Measurements from ENCODE around the gene CNKSR3.

CNKSR3 gene

GRCh38 chr6:154406869-154407268 lies 103.6 kb downstream of the CNKSR3 start:
- no peak overlapping the region for H3K4me3 ChIP-seq (ENCODE audit: low read depth in 1 of 2, low read length in 2 of 2)
- no peaks in the 10 kb centered on the region for H3K27me3 ChIP-seq (ENCODE audit: low read depth, low read length)
- no peaks in the 10 kb centered on the region for H3K9me3 ChIP-seq (ENCODE audit: control insufficient read depth in 1 of 2, low read length in 2 of 2)
- no peak overlapping the region for H3K27ac ChIP-seq (ENCODE audit: low read length)
- H3K36me3 ChIP-seq (ENCODE audit: control insufficient read depth in 1 of 2, insufficient read depth in 2 of 2, low read length in 2 of 2): peaks cover 0 to 10% of the 10 kb centered on the region in 2 donors
- H3K4me1 ChIP-seq (ENCODE audit: control insufficient read depth in 1 of 2, insufficient read depth in 2 of 2, low read length in 2 of 2): peaks cover 8 to 17% of the 10 kb centered on the region in 2 donors

DNA sequence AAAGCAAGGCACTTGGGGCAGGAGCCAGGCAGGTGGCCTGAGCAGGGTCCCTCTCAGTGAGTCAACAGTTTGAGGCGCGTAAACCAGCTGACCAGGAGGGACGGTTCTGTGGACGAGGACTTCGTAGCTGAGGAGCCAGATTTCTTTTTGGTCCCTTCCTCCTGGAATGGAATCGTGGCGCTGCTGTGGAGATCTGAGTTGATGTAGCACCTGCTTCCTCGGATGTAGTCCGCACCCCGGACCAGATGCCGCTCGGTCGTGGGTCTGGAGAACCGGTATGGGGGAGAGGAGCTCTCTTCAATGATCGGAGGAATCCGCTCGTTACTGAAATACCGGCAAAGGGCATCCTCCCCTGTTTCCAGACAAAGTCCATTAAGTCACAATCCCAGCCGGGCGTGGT lies 104.2 kb downstream of the CNKSR3 start:
- no peaks in the 10 kb centered on the region for H3K27me3 ChIP-seq (ENCODE audit: low read depth, low read length)
- peaks cover 5 to 15% of the 10 kb centered on the region in 2 donors for H3K36me3 ChIP-seq (ENCODE audit: control insufficient read depth in 1 of 2, insufficient read depth in 2 of 2, low read length in 2 of 2)
- H3K4me3 ChIP-seq (ENCODE audit: low read depth in 1 of 2, low read length in 2 of 2): no peak overlapping the region
- H3K27ac ChIP-seq (ENCODE audit: low read length): no peak overlapping the region
- peaks cover 8 to 14% of the 10 kb centered on the region in 2 donors for H3K4me1 ChIP-seq (ENCODE audit: control insufficient read depth in 1 of 2, insufficient read depth in 2 of 2, low read length in 2 of 2)
- no peaks in the 10 kb centered on the region for H3K9me3 ChIP-seq (ENCODE audit: control insufficient read depth in 1 of 2, low read length in 2 of 2)

GRCh38 chr6:154404791-154405400 lies 105.6 kb downstream of the CNKSR3 start:
- Histone ChIP-seq H3K27me3 (ENCODE audit: low read depth, low read length) (no peaks in the 10 kb centered on the region), H3K27ac (ENCODE audit: low read length) (no peak overlapping the region), H3K4me3 (ENCODE audit: low read depth in 1 of 2, low read length in 2 of 2) (no peak overlapping the region), H3K36me3 (ENCODE audit: control insufficient read depth in 1 of 2, insufficient read depth in 2 of 2, low read length in 2 of 2) (peaks cover 10 to 19% of the 10 kb centered on the region in 2 donors), H3K9me3 (ENCODE audit: control insufficient read depth in 1 of 2, low read length in 2 of 2) (no peaks in the 10 kb centered on the region), H3K4me1 (ENCODE audit: control insufficient read depth in 1 of 2, insufficient read depth in 2 of 2, low read length in 2 of 2) (peaks cover 3 to 14% of the 10 kb centered on the region in 2 donors)

- Histone ChIP-seq H3K27ac (ENCODE audit: low read length) (no peak overlapping the region), H3K27me3 (ENCODE audit: low read depth, low read length) (no peaks in the 10 kb centered on the region), H3K9me3 (ENCODE audit: control insufficient read depth in 1 of 2, low read length in 2 of 2) (no peaks in the 10 kb centered on the region), H3K4me3 (ENCODE audit: low read depth in 1 of 2, low read length in 2 of 2) (no peak overlapping the region), H3K4me1 (ENCODE audit: control insufficient read depth in 1 of 2, insufficient read depth in 2 of 2, low read length in 2 of 2) (peaks cover 3 to 14% of the 10 kb centered on the region in 2 donors), H3K36me3 (ENCODE audit: control insufficient read depth in 1 of 2, insufficient read depth in 2 of 2, low read length in 2 of 2) (peaks cover 10 to 19% of the 10 kb centered on the region in 2 donors)
These were observed 106.7 kb downstream of the CNKSR3 start for GRCh38 chr6:154403788-154404187.

GRCh38 chr6:154402081-154402780 lies 108.3 kb downstream of the CNKSR3 start:
- Histone ChIP-seq H3K9me3 (ENCODE audit: control insufficient read depth in 1 of 2, low read length in 2 of 2) (no peaks in the 10 kb centered on the region), H3K36me3 (ENCODE audit: control insufficient read depth in 1 of 2, insufficient read depth in 2 of 2, low read length in 2 of 2) (peaks cover 10 to 19% of the 10 kb centered on the region in 2 donors), H3K4me1 (ENCODE audit: control insufficient read depth in 1 of 2, insufficient read depth in 2 of 2, low read length in 2 of 2) (peaks cover 3 to 14% of the 10 kb centered on the region in 2 donors), H3K4me3 (ENCODE audit: low read depth in 1 of 2, low read length in 2 of 2) (no peak overlapping the region), H3K27ac (ENCODE audit: low read length) (no peak overlapping the region), H3K27me3 (ENCODE audit: low read depth, low read length) (no peaks in the 10 kb centered on the region)

DNA sequence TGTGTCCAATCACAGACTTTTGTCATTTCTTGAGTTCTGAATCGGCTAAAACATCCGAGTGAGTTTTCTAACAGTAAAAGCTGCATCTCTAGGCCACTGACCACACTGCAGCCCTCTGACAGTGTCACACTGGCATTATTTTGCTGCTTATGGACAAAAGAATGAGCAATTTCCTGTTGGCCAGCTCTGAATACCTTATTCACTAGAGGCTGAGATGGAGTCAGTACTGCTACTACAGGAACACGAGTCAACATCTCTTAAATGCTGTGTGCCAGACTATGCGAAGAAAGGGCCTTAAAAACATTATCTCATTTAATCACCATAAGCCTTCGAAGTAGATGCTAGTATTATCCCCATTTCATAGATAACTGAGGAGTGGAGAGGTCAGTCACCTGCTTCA lies 111.4 kb downstream of the CNKSR3 start:
- no peaks in the 10 kb centered on the region for H3K27me3 ChIP-seq (ENCODE audit: low read depth, low read length)
- no peak overlapping the region for H3K27ac ChIP-seq (ENCODE audit: low read length)
- peaks cover 10% of the 10 kb centered on the region in 2 donors for H3K36me3 ChIP-seq (ENCODE audit: control insufficient read depth in 1 of 2, insufficient read depth in 2 of 2, low read length in 2 of 2)
- H3K9me3 ChIP-seq (ENCODE audit: control insufficient read depth in 1 of 2, low read length in 2 of 2): no peaks in the 10 kb centered on the region
- H3K4me3 ChIP-seq (ENCODE audit: low read depth in 1 of 2, low read length in 2 of 2): no peak overlapping the region
- peaks cover 3 to 5% of the 10 kb centered on the region in 2 donors for H3K4me1 ChIP-seq (ENCODE audit: control insufficient read depth in 1 of 2, insufficient read depth in 2 of 2, low read length in 2 of 2)

- Histone ChIP-seq H3K4me1 (ENCODE audit: control insufficient read depth in 1 of 2, insufficient read depth in 2 of 2, low read length in 2 of 2) (no peaks in the 10 kb centered on the region), H3K36me3 (ENCODE audit: control insufficient read depth in 1 of 2, insufficient read depth in 2 of 2, low read length in 2 of 2) (peaks cover 10% of the 10 kb centered on the region in 2 donors), H3K27ac (ENCODE audit: low read length) (no peak overlapping the region), H3K27me3 (ENCODE audit: low read depth, low read length) (no peaks in the 10 kb centered on the region), H3K9me3 (ENCODE audit: control insufficient read depth in 1 of 2, low read length in 2 of 2) (no peaks in the 10 kb centered on the region), H3K4me3 (ENCODE audit: low read depth in 1 of 2, low read length in 2 of 2) (no peak overlapping the region)
These were observed 112.8 kb downstream of the CNKSR3 start for GRCh38 chr6:154397491-154398195.

- H3K27ac ChIP-seq (ENCODE audit: low read length): no peak overlapping the region
- H3K9me3 ChIP-seq (ENCODE audit: control insufficient read depth in 1 of 2, low read length in 2 of 2): no peaks in the 10 kb centered on the region
- no peak overlapping the region for H3K4me3 ChIP-seq (ENCODE audit: low read depth in 1 of 2, low read length in 2 of 2)
- no peaks in the 10 kb centered on the region for H3K4me1 ChIP-seq (ENCODE audit: control insufficient read depth in 1 of 2, insufficient read depth in 2 of 2, low read length in 2 of 2)
- H3K27me3 ChIP-seq (ENCODE audit: low read depth, low read length): no peaks in the 10 kb centered on the region
- peaks cover 0 to 1% of the 10 kb centered on the region in 2 donors for H3K36me3 ChIP-seq (ENCODE audit: control insufficient read depth in 1 of 2, insufficient read depth in 2 of 2, low read length in 2 of 2)
These were observed 114.6 kb downstream of the CNKSR3 start for GRCh38 chr6:154395878-154396277.

GRCh38 chr6:154395316-154395715 lies 115.2 kb downstream of the CNKSR3 start:
- no peak overlapping the region for H3K27ac ChIP-seq (ENCODE audit: low read length)
- H3K9me3 ChIP-seq (ENCODE audit: control insufficient read depth in 1 of 2, low read length in 2 of 2): no peaks in the 10 kb centered on the region
- H3K27me3 ChIP-seq (ENCODE audit: low read depth, low read length): no peaks in the 10 kb centered on the region
- no peak overlapping the region for H3K4me3 ChIP-seq (ENCODE audit: low read depth in 1 of 2, low read length in 2 of 2)
- no peaks in the 10 kb centered on the region for H3K4me1 ChIP-seq (ENCODE audit: control insufficient read depth in 1 of 2, insufficient read depth in 2 of 2, low read length in 2 of 2)
- H3K36me3 ChIP-seq (ENCODE audit: control insufficient read depth in 1 of 2, insufficient read depth in 2 of 2, low read length in 2 of 2): no peaks in the 10 kb centered on the region

DNA sequence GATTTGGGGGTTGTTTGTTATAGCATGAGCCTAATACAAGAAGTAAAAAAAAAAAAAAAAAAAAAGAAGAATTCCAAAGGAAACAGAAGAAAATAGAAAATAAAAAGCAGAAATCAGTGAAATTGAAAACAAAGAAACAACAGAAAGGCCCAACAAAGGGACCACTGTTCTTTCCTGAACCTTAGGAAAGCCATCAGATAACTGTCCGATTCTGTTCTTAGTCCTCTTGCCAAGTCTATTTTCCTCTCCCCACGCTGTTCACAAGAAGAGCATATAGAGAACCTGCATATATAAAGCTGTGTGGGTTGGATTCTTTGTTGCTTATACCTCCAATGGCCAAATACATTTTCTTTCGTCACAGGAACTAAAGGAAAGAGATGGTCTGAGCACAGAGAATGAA lies 115.9 kb downstream of the CNKSR3 start:
- Histone ChIP-seq H3K9me3 (ENCODE audit: control insufficient read depth in 1 of 2, low read length in 2 of 2) (no peaks in the 10 kb centered on the region), H3K27ac (ENCODE audit: low read length) (no peak overlapping the region), H3K36me3 (ENCODE audit: control insufficient read depth in 1 of 2, insufficient read depth in 2 of 2, low read length in 2 of 2) (no peaks in the 10 kb centered on the region), H3K4me1 (ENCODE audit: control insufficient read depth in 1 of 2, insufficient read depth in 2 of 2, low read length in 2 of 2) (no peaks in the 10 kb centered on the region), H3K27me3 (ENCODE audit: low read depth, low read length) (no peaks in the 10 kb centered on the region), H3K4me3 (ENCODE audit: low read depth in 1 of 2, low read length in 2 of 2) (no peak overlapping the region)

GRCh38 chr6:154390034-154390433 lies 120.5 kb downstream of the CNKSR3 start:
- no peak overlapping the region for H3K27ac ChIP-seq (ENCODE audit: low read length)
- no peaks in the 10 kb centered on the region for H3K27me3 ChIP-seq (ENCODE audit: low read depth, low read length)
- no peaks in the 10 kb centered on the region for H3K4me1 ChIP-seq (ENCODE audit: control insufficient read depth in 1 of 2, insufficient read depth in 2 of 2, low read length in 2 of 2)
- no peaks in the 10 kb centered on the region for H3K9me3 ChIP-seq (ENCODE audit: control insufficient read depth in 1 of 2, low read length in 2 of 2)
- no peak overlapping the region for H3K4me3 ChIP-seq (ENCODE audit: low read depth in 1 of 2, low read length in 2 of 2)
- no peaks in the 10 kb centered on the region for H3K36me3 ChIP-seq (ENCODE audit: control insufficient read depth in 1 of 2, insufficient read depth in 2 of 2, low read length in 2 of 2)

All from muscle layer of duodenum (tissue), 2 donors.